HepG2 (cell line): ENCODE measurements around the gene AGMO.

Experiments used
- PHF8 ChIP-seq: sonication (generic); formaldehyde crosslinking; IDR thresholded peaks from 2 replicates; pipeline ENCODE4 v1.5.0; 2020; ENCODE audit warnings: missing genetic modification reagents
- ZC3H4 ChIP-seq: sonication (generic); formaldehyde crosslinking; IDR thresholded peaks from 2 replicates; pipeline ENCODE4 v1.4.0; 2020; ENCODE audit warnings: missing genetic modification reagents, borderline replicate concordance
- TF ChIP-seq, protein P1 (sequence below): sonication (generic); formaldehyde crosslinking; IDR thresholded peaks from 2 replicates; pipeline ENCODE4 v1.5.0; 2020; ENCODE audit warnings: mild to moderate bottlenecking, missing genetic modification reagents, moderate library complexity

- no peak for TF ChIP-seq PHF8 (CRISPR knock-in tag)
- TF ChIP-seq, protein P1, sequence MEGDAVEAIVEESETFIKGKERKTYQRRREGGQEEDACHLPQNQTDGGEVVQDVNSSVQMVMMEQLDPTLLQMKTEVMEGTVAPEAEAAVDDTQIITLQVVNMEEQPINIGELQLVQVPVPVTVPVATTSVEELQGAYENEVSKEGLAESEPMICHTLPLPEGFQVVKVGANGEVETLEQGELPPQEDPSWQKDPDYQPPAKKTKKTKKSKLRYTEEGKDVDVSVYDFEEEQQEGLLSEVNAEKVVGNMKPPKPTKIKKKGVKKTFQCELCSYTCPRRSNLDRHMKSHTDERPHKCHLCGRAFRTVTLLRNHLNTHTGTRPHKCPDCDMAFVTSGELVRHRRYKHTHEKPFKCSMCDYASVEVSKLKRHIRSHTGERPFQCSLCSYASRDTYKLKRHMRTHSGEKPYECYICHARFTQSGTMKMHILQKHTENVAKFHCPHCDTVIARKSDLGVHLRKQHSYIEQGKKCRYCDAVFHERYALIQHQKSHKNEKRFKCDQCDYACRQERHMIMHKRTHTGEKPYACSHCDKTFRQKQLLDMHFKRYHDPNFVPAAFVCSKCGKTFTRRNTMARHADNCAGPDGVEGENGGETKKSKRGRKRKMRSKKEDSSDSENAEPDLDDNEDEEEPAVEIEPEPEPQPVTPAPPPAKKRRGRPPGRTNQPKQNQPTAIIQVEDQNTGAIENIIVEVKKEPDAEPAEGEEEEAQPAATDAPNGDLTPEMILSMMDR (CRISPR knock-in tag), result no peak
- TF ChIP-seq ZC3H4, result no peak
These were observed 158.1 kb downstream of the AGMO start for GRCh38 chr7:15403751-15404150.
